ENCODE measurements around the gene GBX1. TPM values are rescaled to one million over a fixed set of nuclear protein-coding genes. Genes with fewer than 3 reads are reported as not detected.

Gene GBX1
- total RNA-seq, 2 experiments from 2014 or later: not detected

DNA sequence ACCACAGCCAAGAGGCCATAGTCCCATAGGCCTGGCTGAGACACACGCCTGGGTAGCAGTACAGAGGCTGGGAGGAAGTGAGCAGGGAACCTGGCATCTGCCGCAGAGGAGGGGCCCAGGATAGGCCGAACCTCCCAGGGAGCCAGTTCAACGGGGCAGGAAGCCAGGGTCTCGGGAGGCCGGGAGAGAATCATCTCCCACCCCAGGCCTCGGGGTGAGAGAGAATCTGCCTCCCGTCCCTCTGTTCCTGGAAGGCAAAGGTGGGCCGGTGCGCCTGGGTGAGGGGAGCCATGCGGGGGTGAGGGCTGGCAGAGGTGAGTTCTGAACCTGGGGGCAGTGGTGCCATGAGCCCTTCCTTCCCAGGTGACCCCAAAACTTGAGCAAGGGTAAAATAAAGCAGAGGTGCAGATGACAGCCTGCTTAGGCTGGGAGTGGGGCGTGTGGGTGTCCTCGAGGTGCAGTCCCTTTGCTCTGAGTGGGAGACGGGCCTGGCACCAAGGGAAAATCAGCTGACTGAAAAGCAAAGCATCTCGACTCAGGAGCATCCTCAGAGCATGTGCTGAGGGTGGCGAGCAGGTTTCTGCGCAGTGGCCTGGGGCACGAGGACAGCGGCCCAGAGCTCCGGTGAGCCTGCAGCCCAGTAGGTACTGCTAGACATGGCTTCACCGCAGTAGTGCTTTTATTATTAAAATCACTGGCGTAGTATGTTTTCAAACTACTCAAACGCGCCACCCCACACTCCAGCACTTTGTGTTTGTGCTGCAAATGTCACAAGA is 65.7 kb downstream of the GBX1 start:
- ChIA-PET POLR2A (no interaction called here), CTCF (interaction anchor here (0.9 to 2.1 kb wide), 3 partner anchors 10 to 108 kb away, joined by 4 to 8 read pairs (median 6); partner anchors contain the start of gene H2BK1)
- no peak for DNase-seq
- no peaks in the 10 kb centered on the region for H3K27me3 Mint-ChIP-seq
- no peaks in the 10 kb centered on the region for H3K36me3 Mint-ChIP-seq (ENCODE audit: low read depth)
- H3K4me1 Mint-ChIP-seq: no peaks in the 10 kb centered on the region
- H3K27ac Mint-ChIP-seq: no peak overlapping the region
- no peaks in the 10 kb centered on the region for H3K9me3 Mint-ChIP-seq
- no peak overlapping the region for H3K4me3 Mint-ChIP-seq

DNA sequence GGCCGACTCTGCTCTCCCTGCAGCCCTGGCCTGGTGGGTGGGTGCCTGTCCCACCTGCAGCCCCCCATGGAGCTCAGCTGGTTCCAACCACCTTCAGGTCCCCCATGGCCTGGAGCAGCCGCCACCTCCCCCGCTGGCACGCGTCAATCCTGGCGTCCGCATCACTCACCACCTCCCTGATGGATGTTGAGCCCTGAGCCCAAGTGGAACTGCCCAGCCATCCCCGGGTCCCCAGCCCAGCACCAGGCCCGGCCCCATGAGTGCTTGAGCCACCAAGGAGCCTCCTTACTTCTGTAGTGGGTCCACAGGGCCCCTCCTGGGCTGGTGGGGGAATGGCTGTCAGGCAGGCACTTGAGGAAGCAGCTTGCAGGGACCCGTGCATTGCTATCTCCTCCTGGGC is 66.6 kb downstream of the GBX1 start:
- no peak for DNase-seq
- no peaks in the 10 kb centered on the region for H3K9me3 Mint-ChIP-seq
- H3K4me1 Mint-ChIP-seq: no peaks in the 10 kb centered on the region
- ChIA-PET CTCF (no interaction called here), POLR2A (no interaction called here)
- no peak overlapping the region for H3K27ac Mint-ChIP-seq
- no peaks in the 10 kb centered on the region for H3K27me3 Mint-ChIP-seq
- H3K4me3 Mint-ChIP-seq: no peak overlapping the region
- no peaks in the 10 kb centered on the region for H3K36me3 Mint-ChIP-seq (ENCODE audit: low read depth)

DNA sequence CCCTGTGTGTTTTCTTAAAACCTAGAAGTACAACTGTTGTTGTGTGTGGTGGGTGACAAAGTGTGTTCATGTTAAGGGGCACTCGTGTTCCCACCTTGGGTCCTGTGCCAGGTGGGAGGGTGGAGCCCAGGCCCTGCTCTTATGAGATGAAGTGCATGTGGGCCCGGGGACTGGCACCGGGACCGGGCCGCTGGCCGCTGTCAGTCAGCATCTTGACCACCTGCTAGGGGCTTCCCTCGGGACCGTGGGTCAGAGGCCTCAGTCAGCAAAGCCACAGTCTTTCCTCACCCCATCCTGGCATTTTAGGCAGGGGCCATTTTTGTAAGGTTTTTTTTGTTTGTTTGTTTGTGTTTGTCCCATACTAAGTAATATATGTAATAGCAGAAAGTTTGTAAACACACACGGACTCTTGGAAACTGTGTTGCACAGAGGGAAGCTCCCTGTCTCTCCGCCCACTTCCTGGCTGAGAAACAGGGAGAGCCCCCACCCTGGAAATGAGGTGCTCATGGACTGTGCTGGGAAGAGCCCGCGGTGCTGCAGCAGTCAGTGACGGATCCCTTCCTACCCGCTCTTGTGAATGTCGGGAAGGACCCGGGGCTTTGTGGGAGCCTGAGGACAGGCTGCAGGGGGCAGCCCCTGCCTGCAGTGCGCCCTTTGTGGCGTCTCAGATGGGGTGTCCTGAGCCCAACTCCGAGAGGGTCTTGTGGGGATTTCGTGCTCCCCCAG is 67.8 kb downstream of the GBX1 start:
- no peak overlapping the region for H3K27ac Mint-ChIP-seq
- no peaks in the 10 kb centered on the region for H3K36me3 Mint-ChIP-seq (ENCODE audit: low read depth)
- no peaks in the 10 kb centered on the region for H3K9me3 Mint-ChIP-seq
- ChIA-PET POLR2A (no interaction called here), CTCF (no interaction called here)
- no peaks in the 10 kb centered on the region for H3K4me1 Mint-ChIP-seq
- DNase-seq: no peak
- H3K4me3 Mint-ChIP-seq: no peak overlapping the region
- no peaks in the 10 kb centered on the region for H3K27me3 Mint-ChIP-seq

Other genes with a start within 250 kb of the GBX1 start
- under 1 TPM; 0.27 to 0.30 TPM for gene KCNH2, start 189.4 kb downstream of the GBX1 start, total RNA-seq
- 10 to 100 TPM; 21.6 to 22.3 TPM for gene NOS3, start 176.7 kb downstream of the GBX1 start, total RNA-seq
- 10 to 100 TPM; 12.1 to 12.3 TPM for gene ATG9B, start 143.2 kb downstream of the GBX1 start, total RNA-seq
- gene ABCB8, start 139.2 kb downstream of the GBX1 start, total RNA-seq: 10 to 100 TPM; 57.5 to 67.8 TPM
- 1 to 10 TPM; 6.0 to 8.3 TPM for gene ASIC3, start 119.2 kb downstream of the GBX1 start, total RNA-seq
- 10 to 100 TPM; 26.0 to 26.9 TPM for gene CDK5, start 109.8 kb downstream of the GBX1 start, total RNA-seq
- gene SLC4A2, start 108.1 kb downstream of the GBX1 start, total RNA-seq: 100 to 1,000 TPM; 106 to 114 TPM
- gene FASTK, start 86.9 kb downstream of the GBX1 start, total RNA-seq: 10 to 100 TPM; 76.4 to 85.9 TPM
- gene TMUB1, start 84.2 kb downstream of the GBX1 start, total RNA-seq: 10 to 100 TPM; 73.7 to 77.1 TPM
- 10 to 100 TPM; 18.1 to 19.7 TPM for gene AGAP3, start 81.2 kb downstream of the GBX1 start, total RNA-seq
- not detected for gene ASB10, start 19.6 kb upstream of the GBX1 start, total RNA-seq
- not detected for gene H2BK1, start 42.8 kb upstream of the GBX1 start, total RNA-seq
- 10 to 100 TPM; 31.7 to 34.3 TPM for gene ABCF2, start 59.5 kb upstream of the GBX1 start, total RNA-seq
- 10 to 100 TPM; 40.7 to 42.3 TPM for gene CHPF2, start 64.8 kb upstream of the GBX1 start, total RNA-seq
- 1 to 10 TPM; 2.0 to 2.5 TPM for gene SMARCD3, start 81.0 kb upstream of the GBX1 start, total RNA-seq
- gene NUB1, start 174.1 kb upstream of the GBX1 start, total RNA-seq: 10 to 100 TPM; 69.7 to 85.5 TPM
- gene WDR86, start 242.3 kb upstream of the GBX1 start, total RNA-seq: under 1 TPM; 0.29 to 0.77 TPM

Data from activated CD4-positive, alpha-beta T cell treated with anti-CD3 and anti-CD28 coated beads, Interleukin-2, amount 10 ng/mL, durations not matched to agents 7 days and 5 days (primary cell).